CD4-positive, alpha-beta T cell treated with Interleukin-6 at 100 ng/mL for 8 hours (primary cell): ENCODE measurements around the gene HDAC9.

Experiments used
- DNase-seq: peaks from one replicate; pipeline ENCODE4 v3.0.0-alpha.2; 2020; ENCODE audit warnings: mixed read lengths, low spot score

HDAC9 gene

DNA sequence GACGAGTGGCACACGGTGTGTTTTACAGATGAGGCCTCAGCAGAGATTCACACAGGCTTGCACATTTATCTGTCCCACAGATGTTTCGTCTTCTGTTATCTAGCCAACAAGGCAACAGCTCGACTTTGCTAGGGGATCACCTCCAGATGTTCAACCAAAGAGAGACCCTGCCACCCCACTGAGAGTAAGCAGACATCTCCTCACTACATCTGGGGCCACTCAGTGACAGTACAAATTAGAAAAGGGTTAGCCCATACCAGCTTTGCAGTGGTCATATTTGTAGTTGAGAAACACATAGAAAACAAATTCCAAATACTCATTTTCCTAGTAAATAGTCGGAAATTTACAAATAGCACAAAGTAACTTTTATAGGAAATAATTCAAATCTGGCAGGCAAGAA, 164.2 kb downstream of the HDAC9 start:
- DNase-seq: no peak

GRCh38 chr7:18663321-18663720, 167.8 kb downstream of the HDAC9 start:
- DNase-seq: no peak

GRCh38 chr7:18666107-18666728, 170.7 kb downstream of the HDAC9 start:
- peak; percentile 39 for DNase-seq

GRCh38 chr7:18667466-18667865, 171.9 kb downstream of the HDAC9 start:
- no peak for DNase-seq

- DNase-seq: no peak
Observed at GRCh38 chr7:18671176-18671575, 175.6 kb downstream of the HDAC9 start.

DNA sequence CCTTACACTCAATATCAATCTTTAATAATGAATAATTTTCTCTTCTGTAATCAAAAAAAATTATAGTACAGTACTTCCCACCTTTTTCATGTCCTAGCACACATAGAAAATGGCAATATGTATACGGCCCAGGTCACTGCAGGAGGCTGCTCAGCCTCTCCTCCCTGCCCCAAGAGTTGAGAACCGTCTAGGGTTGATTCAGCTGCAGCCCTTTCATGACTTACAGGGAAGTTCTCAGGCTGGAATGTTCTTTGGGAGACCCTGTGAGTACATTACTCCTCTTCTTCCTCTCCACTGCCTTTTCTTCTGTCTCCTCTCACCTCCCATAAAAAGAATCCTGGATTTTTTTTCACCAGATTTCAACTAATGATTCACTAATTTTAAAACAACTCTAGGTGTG, 180.0 kb downstream of the HDAC9 start:
- no peak for DNase-seq

DNA sequence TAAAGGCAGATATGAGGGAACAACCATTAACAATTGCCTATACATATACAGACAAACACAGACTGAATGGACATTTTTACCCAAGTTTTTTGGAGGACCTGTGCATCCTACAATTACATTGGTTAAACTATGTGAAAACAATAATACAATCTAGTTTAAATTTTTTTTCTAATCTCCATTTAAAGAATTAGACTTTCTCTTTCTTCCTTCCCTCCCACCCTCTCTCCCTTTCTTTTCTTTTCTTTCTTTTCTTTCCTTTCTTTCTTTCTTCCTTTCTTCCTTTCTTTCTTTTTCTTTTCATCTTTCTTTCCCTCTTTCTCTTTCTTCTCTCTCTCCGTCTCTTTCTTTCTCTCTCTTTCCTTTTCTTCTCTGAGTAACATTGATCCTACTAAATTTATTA, 183.7 kb downstream of the HDAC9 start:
- DNase-seq: no peak

- DNase-seq: no peak
Observed at GRCh38 chr7:18680576-18680975, 185.0 kb downstream of the HDAC9 start.

GRCh38 chr7:18684916-18685315, 189.4 kb downstream of the HDAC9 start:
- no peak for DNase-seq

- DNase-seq: no peak
Observed at GRCh38 chr7:18685971-18686370, 190.4 kb downstream of the HDAC9 start.

DNA sequence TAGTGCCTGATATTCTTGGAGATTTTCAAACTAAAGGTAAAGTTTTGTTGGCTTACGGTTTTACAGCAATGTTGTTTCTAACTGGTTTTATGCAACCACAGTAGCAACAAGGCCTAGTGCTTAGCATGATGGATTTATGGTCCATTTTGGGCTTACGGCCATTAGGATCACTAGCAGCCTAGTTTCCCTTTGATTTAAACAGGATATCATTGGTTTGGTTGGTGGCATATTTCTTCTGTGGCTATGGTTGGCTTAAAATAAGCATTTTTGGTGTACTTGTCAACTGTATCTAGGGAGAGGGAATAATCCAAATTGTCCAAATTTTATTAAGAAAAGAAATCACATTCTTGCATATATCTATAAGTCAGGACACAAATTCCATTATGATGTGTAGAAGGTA, 194.0 kb downstream of the HDAC9 start:
- DNase-seq: no peak

- no peak for DNase-seq
Observed at GRCh38 chr7:18693406-18693805, 197.9 kb downstream of the HDAC9 start.

GRCh38 chr7:18693816-18694215, 198.3 kb downstream of the HDAC9 start:
- DNase-seq: no peak

GRCh38 chr7:18694484-18694883, 198.9 kb downstream of the HDAC9 start:
- no peak for DNase-seq

DNA sequence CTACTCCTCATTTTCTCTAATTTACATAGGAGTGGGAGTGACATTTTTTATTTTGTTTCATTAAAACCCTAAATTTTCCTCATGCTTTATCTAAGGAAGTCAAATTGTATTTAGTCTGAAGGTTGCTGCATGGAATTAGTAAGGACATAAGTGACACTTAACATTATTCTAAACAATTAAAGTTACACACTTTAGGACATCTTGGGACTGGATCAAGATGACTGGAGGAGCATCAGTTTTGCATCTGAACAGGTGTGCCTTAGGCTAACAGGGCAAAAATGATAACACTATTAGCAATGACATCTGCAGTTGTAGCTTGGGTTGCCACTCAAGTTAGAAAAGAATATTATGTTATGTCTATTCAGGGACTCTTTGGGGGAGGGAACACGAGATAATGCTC, 199.4 kb downstream of the HDAC9 start:
- DNase-seq: no peak

DNA sequence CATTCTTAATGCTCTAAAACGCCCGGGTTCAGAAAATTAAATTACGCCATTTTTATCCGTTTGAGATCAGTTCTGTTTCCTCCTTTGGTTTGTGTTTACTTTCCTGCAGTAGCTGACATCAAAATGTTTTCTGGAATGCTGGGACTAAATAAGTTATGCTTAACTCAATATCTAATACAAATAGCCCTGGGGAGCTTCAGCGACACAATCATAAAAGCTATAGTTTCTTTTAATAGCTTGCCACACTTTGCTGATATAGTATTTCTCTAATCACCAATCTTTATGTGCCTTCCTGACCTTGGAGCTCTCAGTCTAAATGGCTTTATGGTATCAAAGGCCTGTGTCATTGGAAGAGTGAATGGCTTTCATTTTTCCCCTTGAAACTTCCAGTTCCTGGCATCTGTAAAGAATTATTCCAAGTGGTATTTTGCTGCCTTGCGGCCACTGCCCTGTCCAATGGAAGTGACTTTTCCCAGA, 202.7 kb downstream of the HDAC9 start:
- DNase-seq: no peak

- DNase-seq: no peak
Observed at GRCh38 chr7:18700147-18700546, 204.6 kb downstream of the HDAC9 start.

DNA sequence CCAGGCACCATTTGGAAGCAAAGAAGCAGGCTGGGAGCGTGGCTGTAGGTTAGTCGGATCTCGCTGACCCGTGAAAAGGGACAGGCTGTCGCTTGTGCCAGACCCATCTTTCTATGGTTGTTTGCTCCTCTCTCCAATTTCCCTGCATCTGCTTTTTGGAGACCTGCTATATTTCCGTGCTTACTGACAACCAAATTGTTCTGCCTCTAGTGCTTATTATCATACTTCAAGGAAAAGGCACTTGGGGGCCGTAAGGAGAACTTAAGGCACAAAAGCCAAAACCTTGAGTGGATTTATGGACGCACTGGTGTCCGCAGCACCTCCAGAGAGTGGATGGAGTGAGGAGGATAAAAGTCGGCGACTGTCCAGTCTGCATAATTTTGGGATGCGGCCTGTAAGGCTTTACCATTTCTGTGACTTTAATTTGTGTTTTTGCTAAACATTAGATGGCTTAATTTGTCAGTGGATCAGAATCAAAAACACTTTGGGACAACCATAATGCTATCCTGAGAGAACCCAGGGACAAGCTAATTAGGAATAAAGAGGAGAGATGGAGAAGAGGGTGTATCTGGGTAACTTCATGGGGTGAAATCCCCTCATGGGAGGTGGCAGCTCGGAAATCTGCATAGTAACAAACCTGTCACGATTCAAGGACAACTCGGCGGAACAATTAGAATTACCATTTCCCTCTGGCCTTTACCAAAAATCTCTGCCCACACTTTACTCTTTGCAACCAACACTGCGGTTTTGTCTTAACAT, 206.7 kb downstream of the HDAC9 start:
- DNase-seq: no peak

GRCh38 chr7:18703685-18704084, 208.1 kb downstream of the HDAC9 start:
- no peak for DNase-seq

GRCh38 chr7:18706670-18707069, 211.1 kb downstream of the HDAC9 start:
- DNase-seq: no peak

- DNase-seq: no peak
Observed at GRCh38 chr7:18708204-18708603, 212.7 kb downstream of the HDAC9 start.

GRCh38 chr7:18715988-18716387, 220.4 kb downstream of the HDAC9 start:
- DNase-seq: no peak

GRCh38 chr7:18721429-18721828, 225.9 kb downstream of the HDAC9 start:
- no peak for DNase-seq

GRCh38 chr7:18724318-18724717, 228.8 kb downstream of the HDAC9 start:
- no peak for DNase-seq
